ENCODE results near the gene RBM33.

The RBM33 gene

DNA sequence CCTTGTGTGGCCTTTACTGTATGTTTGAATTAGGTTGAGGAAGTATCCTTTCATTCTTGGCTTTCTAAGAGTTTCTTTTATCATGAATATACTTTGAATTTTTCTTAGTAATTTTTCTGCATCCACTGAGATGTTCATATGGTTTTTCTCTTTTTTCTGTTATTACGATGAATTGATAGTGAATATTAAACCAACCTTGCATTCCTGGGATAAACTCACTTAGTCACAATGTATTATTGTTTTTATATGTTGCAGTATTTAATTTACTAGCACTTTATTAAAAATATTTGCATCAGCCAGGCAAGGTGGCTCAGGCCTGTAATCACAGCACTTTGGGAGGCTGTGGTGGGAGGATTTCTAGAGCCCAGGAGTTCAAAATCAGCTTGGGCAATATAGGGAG lies 15.3 kb upstream of the RBM33 start:
- DNase-seq (ENCODE audit: low spot score), result no peak

DNA sequence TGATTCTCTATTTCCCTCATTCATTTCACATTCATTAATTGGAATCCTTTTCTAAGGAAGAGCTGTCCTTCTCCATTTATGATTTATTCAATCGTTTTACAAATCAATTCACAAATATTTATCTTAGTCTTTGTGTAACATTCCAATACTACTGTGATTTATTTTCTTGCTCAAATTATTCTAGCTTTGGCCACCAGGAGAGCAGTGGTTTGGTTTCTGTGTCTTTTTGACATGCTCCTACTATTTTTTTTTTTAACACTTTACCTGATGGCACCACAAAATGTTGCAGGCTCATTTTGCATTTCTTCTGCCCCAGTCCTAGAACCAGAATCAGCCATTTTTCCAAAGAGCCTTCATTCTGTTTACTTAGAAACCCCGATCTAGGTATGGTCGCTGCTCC lies 13.3 kb upstream of the RBM33 start:
- no peak for DNase-seq (ENCODE audit: low spot score)

DNA sequence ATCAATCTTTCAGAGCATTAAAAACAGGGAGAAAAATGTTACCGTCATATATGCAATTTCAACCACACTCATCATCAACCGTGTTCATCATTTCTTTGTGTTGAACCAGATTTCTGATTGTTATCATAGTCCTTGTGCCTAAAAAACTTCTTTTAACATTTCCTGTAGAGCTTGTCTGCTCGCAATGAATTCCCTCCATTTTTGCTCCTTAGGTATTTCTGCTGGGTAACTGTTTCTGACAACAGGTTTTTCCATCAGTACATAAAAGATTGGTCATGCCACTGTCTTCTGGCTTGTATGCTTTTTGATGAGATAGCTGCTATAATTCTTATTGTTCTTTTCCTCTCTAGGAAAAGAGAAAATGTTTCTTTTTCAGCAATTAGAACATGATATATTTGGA lies 8.6 kb upstream of the RBM33 start:
- no peak for DNase-seq (ENCODE audit: low spot score)

DNA sequence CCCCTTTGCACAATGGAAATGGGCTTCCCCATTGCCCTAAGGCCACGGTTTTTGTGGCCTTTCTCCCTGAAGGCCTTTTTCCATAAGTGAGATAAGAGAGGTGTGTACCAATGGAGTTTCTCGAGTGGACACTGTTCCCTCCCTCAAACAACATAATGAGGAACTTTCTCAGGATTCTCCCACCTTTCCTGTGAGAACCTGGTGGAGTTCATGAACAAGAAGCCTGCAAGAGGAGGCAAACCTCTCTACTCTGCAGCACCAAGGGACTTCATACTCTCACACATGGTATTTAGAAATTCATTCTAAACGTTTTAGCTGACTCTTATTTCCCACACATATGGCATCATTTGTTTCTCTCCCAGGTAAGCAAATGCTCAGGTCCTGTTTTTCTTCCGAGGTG lies 7.3 kb upstream of the RBM33 start:
- DNase-seq (ENCODE audit: low spot score), result no peak

DNA sequence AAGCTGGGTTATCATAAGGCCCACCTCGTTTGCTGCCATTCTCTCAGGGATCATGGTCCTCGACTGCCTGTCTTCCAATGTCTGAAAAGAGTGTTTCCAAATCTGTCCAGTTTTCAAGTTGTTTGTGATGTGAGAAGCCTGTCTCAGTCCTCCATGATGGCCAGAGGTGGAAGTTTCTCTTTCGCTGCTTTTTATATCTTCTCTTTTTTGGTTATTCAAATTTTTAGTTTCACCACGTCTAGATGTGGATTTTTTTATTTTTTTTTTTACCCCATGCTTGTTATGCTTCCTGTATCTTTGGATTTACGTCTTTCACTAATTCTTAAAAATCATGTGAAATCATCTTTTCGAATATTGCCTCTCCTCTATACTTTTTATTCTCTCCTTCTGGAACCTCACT lies 6.1 kb upstream of the RBM33 start:
- no peak for DNase-seq (ENCODE audit: low spot score)

DNA sequence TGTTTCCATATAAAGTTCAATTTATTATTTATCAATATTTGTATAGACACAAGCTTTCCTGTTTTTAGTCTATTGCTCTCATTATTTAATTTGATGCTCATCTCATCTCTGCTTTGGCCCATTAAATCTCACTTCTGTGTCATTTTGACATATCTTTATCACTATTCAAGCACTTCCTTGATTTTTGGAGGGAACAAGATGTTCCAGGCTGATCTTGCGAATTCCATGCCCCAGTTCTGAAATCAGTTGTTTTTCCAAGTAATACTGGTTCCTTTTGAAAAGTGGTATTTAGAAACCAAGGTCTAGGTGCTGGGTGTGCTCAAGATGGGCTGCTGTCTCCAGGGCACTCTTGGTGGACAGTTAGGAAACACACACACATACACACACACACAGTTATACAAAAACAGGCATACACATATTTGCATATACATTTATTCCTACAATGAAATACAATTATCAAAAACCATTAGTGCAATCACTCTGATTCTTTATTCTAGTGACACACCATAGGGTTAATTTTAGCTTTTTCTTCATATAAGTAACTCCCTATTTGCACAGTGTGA lies 4.4 kb upstream of the RBM33 start:
- DNase-seq (ENCODE audit: low spot score), result no peak

DNA sequence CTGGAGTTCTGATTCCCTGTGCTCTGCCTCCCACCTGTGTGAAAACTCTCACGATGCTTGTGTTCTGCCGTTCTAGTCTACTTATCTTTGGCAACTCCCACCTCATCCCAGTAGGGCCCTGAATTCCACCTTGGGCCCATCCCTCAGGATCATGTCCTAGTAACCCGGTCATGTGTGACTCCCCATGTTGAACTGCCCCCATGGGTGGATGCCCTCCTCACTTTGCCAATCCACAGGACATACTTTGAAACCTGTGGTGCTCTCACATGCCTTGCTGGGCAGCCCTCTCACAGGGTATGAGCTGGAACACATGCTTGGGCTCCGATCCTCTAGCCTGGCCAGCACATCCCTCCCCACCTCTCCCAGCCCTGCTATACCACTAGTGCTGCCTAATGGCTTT lies 3.8 kb upstream of the RBM33 start:
- no peak for DNase-seq (ENCODE audit: low spot score)

DNA sequence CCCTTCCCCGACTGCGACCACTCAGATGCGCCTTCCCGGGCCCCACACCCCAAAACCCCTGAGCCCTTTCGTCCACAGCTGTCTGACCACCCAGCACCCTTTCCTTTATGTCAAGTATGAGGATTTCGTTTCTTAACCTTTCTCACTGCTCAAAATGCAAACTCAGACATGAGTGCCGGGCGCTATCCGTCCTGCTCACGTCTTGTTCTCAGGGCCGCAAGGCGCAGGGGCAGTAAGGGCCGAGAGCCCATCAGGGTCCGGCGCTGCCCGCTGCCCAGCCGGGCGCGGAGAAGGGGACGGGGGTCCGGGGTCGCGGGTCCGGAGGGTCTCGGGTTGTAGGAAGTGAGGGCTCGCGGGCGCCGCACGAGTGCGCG lies 670 bp upstream of the RBM33 start:
- no peak for DNase-seq (ENCODE audit: low spot score)

DNA sequence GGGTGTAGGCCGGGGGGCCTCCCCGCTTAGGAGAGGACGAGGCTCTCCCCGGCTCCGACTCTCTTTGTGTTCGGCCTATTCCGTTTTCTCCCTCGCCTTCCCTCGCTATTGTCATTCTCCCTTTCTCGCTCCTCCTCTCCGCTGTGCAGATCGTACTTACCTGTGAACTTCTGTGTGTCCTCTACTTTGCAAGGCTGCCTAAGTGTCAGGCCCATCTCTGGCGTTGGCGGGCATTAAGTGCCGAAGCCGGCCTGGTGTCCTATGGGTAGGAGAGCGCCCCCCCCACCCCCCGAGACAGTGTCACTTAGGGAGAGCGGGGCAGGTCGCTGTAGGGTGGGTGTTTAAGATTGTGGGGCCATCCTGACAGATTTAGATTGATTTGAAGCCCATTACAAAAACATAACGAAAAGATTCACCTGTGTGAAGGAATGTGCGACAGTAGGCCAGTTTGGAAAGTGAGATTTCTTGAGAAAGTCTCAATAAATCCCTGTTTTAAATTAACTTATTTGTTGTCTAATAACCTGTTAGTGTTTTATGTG lies 579 bp downstream of the RBM33 start:
- DNase-seq (ENCODE audit: low spot score), result peak; percentile 51

DNA sequence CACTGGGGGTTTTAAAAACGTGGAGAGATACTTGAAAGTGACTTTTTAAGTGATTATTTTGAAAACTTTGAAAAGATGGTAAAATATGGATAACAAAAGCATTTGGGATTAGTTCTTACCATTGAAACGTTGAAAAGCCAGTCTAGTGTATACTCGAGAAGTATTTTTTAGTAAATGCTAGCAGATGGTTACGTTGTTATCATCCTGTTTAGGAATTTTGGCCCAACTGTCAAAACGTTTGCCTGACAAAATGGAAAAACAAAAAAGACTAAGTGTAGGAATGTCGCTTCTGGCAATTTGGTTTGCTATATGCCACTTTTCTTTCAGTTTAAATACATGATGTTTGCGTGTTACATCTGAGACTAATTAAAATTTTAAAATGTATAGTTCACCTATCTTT lies 1.2 kb downstream of the RBM33 start:
- DNase-seq (ENCODE audit: low spot score), result no peak

DNA sequence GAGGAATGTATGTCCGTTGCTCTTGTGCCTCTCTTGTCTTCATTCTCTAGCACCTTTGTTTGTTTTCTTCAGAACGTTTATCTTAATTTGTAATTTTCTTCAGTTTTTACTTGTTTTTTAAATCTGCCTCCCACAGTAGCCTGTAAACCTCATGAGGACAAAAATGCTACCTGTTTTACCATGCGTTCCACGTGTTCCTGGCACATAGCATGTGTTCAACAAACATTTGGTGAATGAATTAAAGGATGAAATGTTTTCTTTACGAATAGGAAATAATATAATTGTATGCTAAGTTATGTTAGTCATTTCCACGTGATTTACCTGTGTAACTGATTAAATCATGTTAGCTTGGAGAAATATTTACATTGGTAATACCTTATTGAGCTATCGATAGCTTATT lies 2.2 kb downstream of the RBM33 start:
- no peak for DNase-seq (ENCODE audit: low spot score)

DNA sequence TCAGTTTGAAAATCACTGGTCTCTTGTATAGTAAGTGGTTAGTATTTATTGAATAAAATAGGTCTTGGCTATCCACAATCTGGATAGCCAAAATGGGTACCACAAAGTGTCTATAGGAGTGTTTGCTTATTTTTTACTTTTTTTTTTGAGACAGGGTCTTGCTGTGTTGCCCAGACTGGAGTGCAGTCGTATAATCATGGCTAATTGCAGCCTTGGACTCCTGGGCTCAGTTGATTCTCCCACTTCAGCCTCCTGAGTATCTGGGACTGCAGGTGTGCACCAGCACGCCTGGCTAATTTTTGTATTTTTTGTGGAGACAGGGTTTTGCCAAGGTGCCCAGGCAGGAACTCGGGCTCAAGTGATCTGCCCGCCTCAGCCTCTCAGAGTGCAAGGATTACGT lies 2.8 kb downstream of the RBM33 start:
- no peak for DNase-seq (ENCODE audit: low spot score)

DNA sequence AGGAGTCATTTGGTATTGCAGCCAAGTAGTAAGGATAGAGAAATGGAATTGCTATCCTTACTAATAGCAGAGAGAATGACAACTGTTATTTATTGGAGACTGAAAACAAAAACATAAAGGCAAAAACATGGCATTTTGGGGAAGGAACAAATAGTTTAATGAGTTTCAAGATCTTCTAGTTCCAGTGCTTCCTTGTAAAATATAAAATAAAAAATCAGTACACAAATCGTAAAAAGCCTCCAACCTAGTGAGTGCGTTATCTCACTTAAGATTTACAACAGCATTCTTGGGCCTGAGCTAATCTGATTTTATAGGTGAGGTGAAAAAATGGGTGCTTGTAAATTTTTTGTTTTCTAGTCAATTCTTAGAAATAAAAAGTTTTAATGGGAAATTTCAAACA lies 3.3 kb downstream of the RBM33 start:
- no peak for DNase-seq (ENCODE audit: low spot score)

DNA sequence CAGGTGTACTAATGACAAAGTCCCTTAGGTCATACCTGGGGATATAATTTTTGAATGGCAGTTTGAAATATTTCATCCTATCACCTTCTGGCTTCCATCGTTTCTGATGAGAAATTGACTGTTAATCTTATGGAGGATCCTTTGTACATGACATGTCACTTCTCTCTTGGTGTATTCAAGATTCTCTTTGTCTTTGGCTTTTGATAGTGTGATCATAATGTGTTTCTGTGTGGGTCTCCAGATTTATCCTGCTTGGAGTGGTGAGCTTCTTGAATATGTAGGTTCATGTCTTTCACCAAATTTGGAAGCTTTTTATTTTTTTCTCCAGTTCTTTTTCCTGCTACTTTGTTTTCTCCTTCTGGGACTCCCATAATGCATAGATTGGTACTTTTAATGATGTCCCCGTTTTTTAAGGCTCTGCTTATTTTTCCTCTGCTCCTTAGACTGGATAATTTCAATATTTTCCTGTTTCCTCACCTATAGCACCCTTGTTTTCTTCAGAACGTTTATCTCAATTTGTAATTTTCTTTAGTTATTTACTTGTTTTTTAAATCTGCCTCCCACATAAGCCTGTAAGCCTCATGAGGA lies 4.4 kb downstream of the RBM33 start:
- DNase-seq (ENCODE audit: low spot score), result no peak

DNA sequence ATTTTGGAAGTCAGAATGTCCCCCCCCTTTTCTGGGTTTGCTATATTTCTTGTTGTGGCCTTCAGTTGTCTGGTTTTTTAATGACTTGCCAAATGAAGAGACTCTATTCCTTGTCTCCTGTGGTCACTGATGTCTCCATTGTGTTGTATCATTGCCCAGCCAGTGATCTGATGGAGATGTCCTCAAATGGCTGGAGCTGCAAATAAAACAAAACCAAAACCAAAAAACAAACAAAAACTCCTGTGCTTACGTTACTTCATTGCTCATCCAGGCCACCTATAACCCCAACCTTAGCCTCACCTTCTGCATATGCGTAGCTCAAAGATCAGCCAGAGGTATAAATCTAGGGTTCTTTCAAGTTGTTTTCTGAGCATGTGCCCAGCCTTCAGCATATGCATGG lies 5.1 kb downstream of the RBM33 start:
- DNase-seq (ENCODE audit: low spot score), result no peak

DNA sequence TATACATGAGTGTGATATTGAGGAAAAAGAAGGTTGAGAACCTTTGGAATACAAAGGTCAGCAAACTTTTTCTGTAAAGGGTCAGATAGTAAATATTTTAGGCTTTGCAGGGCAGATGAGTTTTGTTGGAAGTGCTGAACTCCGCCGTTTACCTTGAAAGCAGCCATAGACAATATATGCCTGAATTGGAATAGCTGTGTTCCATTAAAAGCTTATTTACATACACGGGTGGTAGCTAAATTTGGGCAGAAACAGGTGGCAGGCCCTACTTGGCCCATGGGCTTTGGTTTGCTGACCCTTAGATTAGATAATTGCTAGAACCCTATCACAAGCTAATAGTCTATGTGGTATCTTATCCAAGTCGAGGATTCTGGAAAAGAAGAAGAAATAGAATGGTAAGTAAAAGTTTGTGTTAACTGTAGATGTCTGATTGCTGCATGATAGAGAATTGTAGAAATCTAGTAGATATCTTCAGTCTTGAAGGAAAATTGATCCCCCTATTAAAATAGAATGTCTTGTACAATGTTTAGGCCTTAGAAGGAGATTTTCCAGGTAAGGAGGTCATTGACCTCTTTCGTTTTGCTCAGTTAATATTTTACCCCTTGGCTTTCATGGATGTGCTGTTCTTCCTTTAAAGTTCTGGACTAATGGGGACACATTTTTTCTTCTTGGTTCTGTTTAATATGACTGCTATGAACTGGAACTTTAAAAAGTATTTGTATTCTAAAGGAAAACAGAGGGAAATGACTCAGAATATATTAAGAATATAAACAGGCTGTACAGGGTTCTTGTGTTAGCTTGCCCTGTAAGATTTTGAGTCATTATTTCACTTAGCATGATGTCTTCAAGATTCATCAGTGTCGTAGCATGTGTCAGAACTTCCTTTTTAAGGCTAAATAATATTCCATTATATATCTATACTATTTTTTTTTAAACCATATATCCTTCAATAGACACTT lies 8.0 kb downstream of the RBM33 start:
- DNase-seq (ENCODE audit: low spot score), result no peak

DNA sequence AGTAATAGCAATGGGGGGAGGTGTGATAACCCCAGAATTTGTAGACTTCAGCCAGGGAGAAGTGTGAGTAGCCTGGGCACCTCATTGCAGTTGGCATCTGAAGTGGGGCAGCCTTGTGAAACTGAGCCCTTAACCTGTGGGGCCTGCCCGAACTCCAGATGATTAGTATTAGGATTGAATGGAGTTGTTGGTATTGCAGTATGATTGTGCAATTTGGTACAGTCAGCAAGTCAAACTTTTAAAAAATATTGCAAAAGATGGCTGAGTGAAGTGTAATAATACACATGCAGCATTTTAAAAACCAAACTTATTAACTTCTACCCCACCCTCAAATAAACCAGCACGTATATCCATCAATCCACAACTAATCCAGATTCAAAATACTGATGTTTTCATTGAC lies 9.3 kb downstream of the RBM33 start:
- peak; percentile 19 for DNase-seq (ENCODE audit: low spot score)

DNA sequence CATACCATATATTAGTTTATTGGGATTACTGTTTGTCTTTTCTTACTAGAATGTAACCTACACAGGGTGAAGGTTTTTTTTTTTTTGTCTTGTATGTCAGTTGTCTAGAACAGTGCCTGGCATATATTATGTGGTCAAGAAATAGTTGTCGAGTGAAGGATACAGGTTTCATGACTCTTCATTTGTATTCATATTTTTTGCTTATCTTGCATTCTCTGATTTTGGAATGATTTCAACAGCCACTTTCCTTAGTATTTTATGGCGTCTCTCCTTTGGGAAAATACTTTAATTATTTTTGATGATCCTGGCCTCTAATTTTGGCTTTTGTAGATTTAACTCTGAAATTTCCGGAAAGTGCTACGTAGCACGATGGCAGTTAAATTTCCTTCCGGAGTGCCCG lies 12.4 kb downstream of the RBM33 start:
- no peak for DNase-seq (ENCODE audit: low spot score)

DNA sequence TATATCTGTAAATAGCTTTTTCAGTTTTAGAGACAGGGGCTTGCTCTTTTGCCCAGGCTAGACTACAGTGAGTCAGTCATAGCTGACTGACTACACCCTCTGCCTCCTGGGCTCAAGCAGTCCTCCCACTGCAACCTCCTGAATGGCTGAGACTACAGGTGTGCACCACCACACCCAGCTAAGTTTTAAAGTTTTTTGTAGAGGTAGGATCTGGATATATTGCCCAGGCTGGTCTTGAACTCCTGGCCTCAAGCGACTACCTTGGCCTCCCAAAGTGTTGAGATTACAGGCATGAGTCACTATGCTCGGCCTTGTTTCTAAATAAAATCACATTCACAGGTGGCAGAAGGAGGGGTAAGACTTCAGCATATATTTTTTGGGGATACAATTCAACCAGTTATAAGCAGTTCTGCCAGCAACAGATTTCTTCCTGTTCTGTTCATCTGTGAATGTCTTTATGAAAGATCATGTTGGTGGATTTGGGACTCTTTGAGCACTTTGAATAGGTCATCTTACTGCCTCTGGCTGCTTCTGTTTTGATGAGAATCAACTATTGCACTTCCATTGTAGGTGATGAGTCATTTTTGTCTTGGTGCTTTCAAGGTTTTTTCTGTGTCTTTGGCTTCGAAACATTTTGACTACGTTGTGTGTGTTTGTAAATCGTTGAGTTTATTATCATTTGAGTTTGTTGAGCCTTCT lies 15.7 kb downstream of the RBM33 start:
- peak; percentile 22 for DNase-seq (ENCODE audit: low spot score)

DNA sequence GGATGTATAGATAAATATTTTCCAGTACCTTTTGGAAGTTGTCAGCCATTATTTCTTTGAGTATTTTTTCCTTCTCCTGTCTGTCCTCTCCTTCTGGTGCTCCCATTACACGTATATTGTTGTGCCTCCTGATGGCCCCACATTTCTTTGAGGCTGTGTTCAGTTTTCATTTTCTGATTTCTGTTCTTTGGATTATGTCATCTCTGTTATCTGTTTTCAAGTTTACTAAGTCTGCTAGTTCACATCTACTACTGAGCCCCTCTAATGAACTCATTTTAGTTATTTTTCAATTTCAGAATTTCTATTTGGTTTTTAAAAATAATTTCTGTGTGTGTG lies 16.3 kb downstream of the RBM33 start:
- no peak for DNase-seq (ENCODE audit: low spot score)

DNA sequence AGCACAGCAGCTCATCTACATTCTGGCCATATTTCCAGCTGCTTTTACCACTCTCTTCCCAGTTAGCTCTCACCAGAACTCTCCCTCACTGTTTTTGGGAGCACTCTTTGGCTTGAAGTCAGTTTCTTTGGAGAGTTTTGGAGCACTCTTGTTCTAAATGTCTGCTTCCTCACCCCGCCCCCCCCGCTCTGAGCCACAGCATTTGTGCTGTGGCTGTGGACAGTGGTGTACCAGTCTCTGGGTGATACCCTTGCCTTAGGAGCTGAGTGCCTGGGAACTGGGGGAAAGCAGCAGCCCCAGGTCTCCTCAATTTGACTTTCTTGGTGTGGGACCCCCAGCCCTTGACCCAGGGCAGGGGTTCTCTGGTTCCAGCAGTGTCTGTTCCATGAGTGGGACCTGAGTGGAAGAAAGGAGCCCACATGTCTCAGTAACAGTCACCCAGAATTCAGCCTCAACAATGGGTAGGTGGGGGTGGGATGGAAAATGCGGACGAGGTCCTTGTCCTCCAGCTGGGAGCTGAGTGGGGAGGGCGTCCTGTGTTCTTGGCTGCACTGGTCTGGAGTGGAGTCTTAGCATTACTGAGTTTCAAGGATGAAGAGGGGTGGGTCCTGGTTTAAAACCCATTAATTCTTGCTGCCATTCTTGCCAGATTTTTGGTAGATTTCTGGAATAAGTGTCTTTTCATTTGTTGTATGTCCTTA lies 18.0 kb downstream of the RBM33 start:
- DNase-seq (ENCODE audit: low spot score), result no peak

DNA sequence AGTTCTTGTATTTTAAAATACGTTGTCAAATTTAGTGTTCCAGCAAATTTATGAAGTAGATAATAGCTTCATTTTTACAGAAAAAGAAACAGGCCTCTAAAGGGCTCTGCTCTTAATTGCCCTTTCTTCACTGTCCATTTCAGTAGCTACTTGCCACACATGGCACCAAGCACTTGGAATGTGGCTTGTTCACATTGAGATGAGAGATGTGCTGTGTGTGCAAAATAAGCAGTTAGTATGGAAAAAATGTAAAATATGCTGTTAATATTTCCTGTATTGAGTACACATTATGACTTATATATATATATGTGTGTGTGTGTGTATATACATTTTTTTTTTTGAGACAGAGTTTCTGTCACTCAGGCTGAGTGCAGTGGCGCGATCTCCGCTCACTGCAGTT lies 19.5 kb downstream of the RBM33 start:
- DNase-seq (ENCODE audit: low spot score), result no peak
